ENCODE measurements around the gene CDKN1A. TPM values are rescaled to one million over a fixed set of nuclear protein-coding genes. Genes with fewer than 3 reads are reported as not detected.

CDKN1A gene
- total RNA-seq, 1 donor from 2014 or later = 201 TPM

GRCh38 chr6:36662827-36663256 lies 15.7 kb upstream of the CDKN1A start:
- no peaks in the 10 kb centered on the region for H3K9me3 Mint-ChIP-seq (ENCODE audit: unreplicated experiment)
- no peak for DNase-seq (ENCODE audit: extremely low spot score, unreplicated experiment)
- H3K27me3 Mint-ChIP-seq (ENCODE audit: unreplicated experiment) = peaks cover 5% of the 10 kb centered on the region
- TF ChIP-seq CTCF (IDR thresholded peaks at IDR 0.05) = no peak
- no peak overlapping the region for H3K27ac Mint-ChIP-seq (ENCODE audit: unreplicated experiment)
- peaks cover 19% of the 10 kb centered on the region for H3K4me1 Mint-ChIP-seq (ENCODE audit: unreplicated experiment)
- no peak overlapping the region for H3K4me3 Mint-ChIP-seq (ENCODE audit: unreplicated experiment)
- no peaks in the 10 kb centered on the region for H3K36me3 Mint-ChIP-seq (ENCODE audit: unreplicated experiment)

GRCh38 chr6:36663504-36664446 lies 14.7 kb upstream of the CDKN1A start:
- no peak for DNase-seq (ENCODE audit: extremely low spot score, unreplicated experiment)
- H3K27ac Mint-ChIP-seq (ENCODE audit: unreplicated experiment) = no peak overlapping the region

GRCh38 chr6:36665180-36665579 lies 13.3 kb upstream of the CDKN1A start:
- Mint-ChIP-seq H3K27me3 (ENCODE audit: unreplicated experiment) (no peaks in the 10 kb centered on the region), H3K9me3 (ENCODE audit: unreplicated experiment) (no peaks in the 10 kb centered on the region), H3K36me3 (ENCODE audit: unreplicated experiment) (no peaks in the 10 kb centered on the region), H3K4me1 (ENCODE audit: unreplicated experiment) (peaks cover 18% of the 10 kb centered on the region), H3K27ac (ENCODE audit: unreplicated experiment) (no peak overlapping the region), H3K4me3 (ENCODE audit: unreplicated experiment) (no peak overlapping the region)
- TF ChIP-seq CTCF (IDR thresholded peaks at IDR 0.05) = no peak
- no peak for DNase-seq (ENCODE audit: extremely low spot score, unreplicated experiment)

More at GRCh38 chr6:36663504-36664446, 14.7 kb upstream of the CDKN1A start:
- H3K4me1 Mint-ChIP-seq (ENCODE audit: unreplicated experiment) = peaks cover 19% of the 10 kb centered on the region
- no peaks in the 10 kb centered on the region for H3K9me3 Mint-ChIP-seq (ENCODE audit: unreplicated experiment)
- peaks cover 4% of the 10 kb centered on the region for H3K27me3 Mint-ChIP-seq (ENCODE audit: unreplicated experiment)
- H3K36me3 Mint-ChIP-seq (ENCODE audit: unreplicated experiment) = no peaks in the 10 kb centered on the region
- H3K4me3 Mint-ChIP-seq (ENCODE audit: unreplicated experiment) = no peak overlapping the region
- TF ChIP-seq CTCF (IDR thresholded peaks at IDR 0.05) = no peak

- Mint-ChIP-seq H3K27ac (ENCODE audit: unreplicated experiment) (peak overlapping the region; percentile 95), H3K36me3 (ENCODE audit: unreplicated experiment) (no peaks in the 10 kb centered on the region), H3K4me3 (ENCODE audit: unreplicated experiment) (no peak overlapping the region), H3K27me3 (ENCODE audit: unreplicated experiment) (no peaks in the 10 kb centered on the region), H3K4me1 (ENCODE audit: unreplicated experiment) (peaks cover 18% of the 10 kb centered on the region), H3K9me3 (ENCODE audit: unreplicated experiment) (no peaks in the 10 kb centered on the region)
- TF ChIP-seq CTCF (IDR thresholded peaks at IDR 0.05) = no peak
- DNase-seq (ENCODE audit: extremely low spot score, unreplicated experiment) = no peak
Measured at GRCh38 chr6:36666287-36666686, 12.2 kb upstream of the CDKN1A start.

GRCh38 chr6:36666826-36667591 lies 11.5 kb upstream of the CDKN1A start:
- H3K4me3 Mint-ChIP-seq (ENCODE audit: unreplicated experiment) = peak overlapping the region; percentile 7
- H3K9me3 Mint-ChIP-seq (ENCODE audit: unreplicated experiment) = no peaks in the 10 kb centered on the region
- no peak for TF ChIP-seq CTCF (IDR thresholded peaks at IDR 0.05)
- H3K27me3 Mint-ChIP-seq (ENCODE audit: unreplicated experiment) = no peaks in the 10 kb centered on the region
- peaks cover 18% of the 10 kb centered on the region for H3K4me1 Mint-ChIP-seq (ENCODE audit: unreplicated experiment)
- peak overlapping the region; percentile 95 for H3K27ac Mint-ChIP-seq (ENCODE audit: unreplicated experiment)
- DNase-seq (ENCODE audit: extremely low spot score, unreplicated experiment) = peak; percentile 91
- H3K36me3 Mint-ChIP-seq (ENCODE audit: unreplicated experiment) = no peaks in the 10 kb centered on the region
